Thoracic aorta (tissue), 2 donors: ENCODE results near the gene KMT2B. TPM values are rescaled to one million over a fixed set of nuclear protein-coding genes. Genes with fewer than 3 reads are reported as not detected.

Experiments used
- ATAC-seq: fragments of 150-250 bp; one replicate; pipeline ENCODE4 v1.8.0; 2017; ENCODE audit warnings: low read depth; ENCODE audit not compliant: insufficient number of reproducible peaks, low FRiP score
- DNase-seq: peaks from one replicate; pipeline ENCODE4 v3.0.0-alpha.2; 2020; ENCODE audit warnings: low spot score
- H3K27ac ChIP-seq, 2 donors: fragments of 200-600 bp; sonication (generic); 1 replicate in 1 of 2; 2 replicates in 1 of 2; pipeline ENCODE4 v1.5.1; 2016; ENCODE audit warnings: mild to moderate bottlenecking in 2 of 2, moderate library complexity in 2 of 2
- H3K27me3 ChIP-seq: fragments of 200-600 bp; sonication (generic); replicated peaks from 2 replicates; pipeline ENCODE4 v1.6.0; 2016; ENCODE audit warnings: mild to moderate bottlenecking; ENCODE audit not compliant: insufficient read depth
- H3K36me3 ChIP-seq: fragments of 200-600 bp; sonication (generic); one replicate; pipeline ENCODE4 v1.5.1; 2016
- H3K4me1 ChIP-seq, 2 donors: fragments of 200-600 bp; sonication (generic); 1 replicate in 1 of 2; 2 replicates in 1 of 2; pipeline versions ENCODE4 v1.5.1 to v1.6.0; 2016; ENCODE audit warnings: low read depth in 2 of 2, mild to moderate bottlenecking in 1 of 2; ENCODE audit not compliant: control insufficient read depth in 1 of 2
- H3K4me3 ChIP-seq: fragments of 200-600 bp; sonication (generic); 2 replicates; pipeline ENCODE4 v1.5.1; 2016; ENCODE audit warnings: mild to moderate bottlenecking
- H3K9me3 ChIP-seq: fragments of 200-600 bp; sonication (generic); 2 replicates; pipeline ENCODE4 v1.5.1; 2016
- total RNA-seq, 2 donors: library from RNA; depleted of rRNA; stranded (reverse); fragments of >200 nt; gene quantifications; one replicate each; pipeline versions ENCODE4 v1.1.0 to v1.2.3, GENCODE V29; 2016
- TF ChIP-seq, protein P1 (sequence below): fragments of 200-600 bp; sonication (generic); IDR thresholded peaks from one replicate; pipeline ENCODE4 v1.5.1; 2019; ENCODE audit warnings: antibody characterized with exemption

KMT2B gene
- total RNA-seq, 2 donors from 2014 or later: 26.4 to 31.3 TPM

DNA sequence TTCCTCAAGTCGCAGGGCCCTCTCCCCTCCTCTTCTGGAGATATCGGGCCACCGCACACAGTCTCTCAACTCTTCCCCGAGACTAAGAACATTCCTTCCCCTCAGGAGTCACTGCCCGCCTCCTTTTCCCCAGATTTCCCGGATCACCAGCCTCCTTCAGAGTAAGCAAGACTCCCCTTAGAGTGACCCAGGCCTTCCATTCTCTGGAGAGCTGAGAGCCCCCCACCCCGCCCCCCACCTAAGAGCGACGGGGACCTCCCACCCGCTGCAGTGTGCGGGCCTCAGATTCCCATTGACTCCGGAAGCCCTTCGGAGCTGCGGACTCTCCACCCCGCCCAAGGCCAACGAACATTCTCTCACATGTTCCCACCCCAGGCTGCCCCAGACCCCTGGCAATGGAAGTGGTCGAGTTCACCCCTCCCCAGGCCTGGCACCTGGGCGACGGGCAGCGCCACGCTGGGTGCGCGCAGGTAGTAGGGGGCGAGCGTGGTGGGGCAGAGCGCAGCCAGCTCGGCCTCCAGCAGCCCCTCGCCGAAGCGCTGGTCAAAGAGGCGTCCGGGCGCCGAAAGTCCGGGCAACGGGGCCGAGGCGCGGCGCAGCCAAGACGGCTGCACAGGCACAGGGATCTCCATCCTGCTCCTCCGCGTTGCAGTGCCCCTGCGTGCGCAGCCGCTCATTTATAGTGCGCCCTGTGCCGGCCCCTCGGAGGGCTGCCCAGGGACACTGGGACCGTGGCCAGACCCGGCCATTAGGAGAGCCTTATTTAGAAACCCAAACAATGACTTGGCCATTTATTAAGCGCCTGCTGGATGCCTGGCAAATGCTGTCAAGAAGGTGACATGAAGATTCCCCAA is 38.8 kb downstream of the KMT2B start, which contains the start of gene HSPB6:
Gene HSPB6 (minus strand): TSS at position 653 of the 854 bp plus-strand sequence. CDS start 21 bp downstream, at position 632.
- Histone ChIP-seq H3K27ac (peak within 1 kb of the TSS; percentile 98 to 99), H3K4me1 (peaks cover 11 to 52% of the 10 kb centered on the region in 2 donors), H3K36me3 (peaks cover 19% of the 10 kb centered on the region), H3K4me3 (peak within 1 kb of the TSS; percentile 77), H3K9me3 (no peaks in the 10 kb centered on the region), H3K27me3 (no peaks in the 10 kb centered on the region)
- no peak for DNase-seq
- no peak for ATAC-seq
- TF ChIP-seq, protein P1, sequence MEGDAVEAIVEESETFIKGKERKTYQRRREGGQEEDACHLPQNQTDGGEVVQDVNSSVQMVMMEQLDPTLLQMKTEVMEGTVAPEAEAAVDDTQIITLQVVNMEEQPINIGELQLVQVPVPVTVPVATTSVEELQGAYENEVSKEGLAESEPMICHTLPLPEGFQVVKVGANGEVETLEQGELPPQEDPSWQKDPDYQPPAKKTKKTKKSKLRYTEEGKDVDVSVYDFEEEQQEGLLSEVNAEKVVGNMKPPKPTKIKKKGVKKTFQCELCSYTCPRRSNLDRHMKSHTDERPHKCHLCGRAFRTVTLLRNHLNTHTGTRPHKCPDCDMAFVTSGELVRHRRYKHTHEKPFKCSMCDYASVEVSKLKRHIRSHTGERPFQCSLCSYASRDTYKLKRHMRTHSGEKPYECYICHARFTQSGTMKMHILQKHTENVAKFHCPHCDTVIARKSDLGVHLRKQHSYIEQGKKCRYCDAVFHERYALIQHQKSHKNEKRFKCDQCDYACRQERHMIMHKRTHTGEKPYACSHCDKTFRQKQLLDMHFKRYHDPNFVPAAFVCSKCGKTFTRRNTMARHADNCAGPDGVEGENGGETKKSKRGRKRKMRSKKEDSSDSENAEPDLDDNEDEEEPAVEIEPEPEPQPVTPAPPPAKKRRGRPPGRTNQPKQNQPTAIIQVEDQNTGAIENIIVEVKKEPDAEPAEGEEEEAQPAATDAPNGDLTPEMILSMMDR: no peak

DNA sequence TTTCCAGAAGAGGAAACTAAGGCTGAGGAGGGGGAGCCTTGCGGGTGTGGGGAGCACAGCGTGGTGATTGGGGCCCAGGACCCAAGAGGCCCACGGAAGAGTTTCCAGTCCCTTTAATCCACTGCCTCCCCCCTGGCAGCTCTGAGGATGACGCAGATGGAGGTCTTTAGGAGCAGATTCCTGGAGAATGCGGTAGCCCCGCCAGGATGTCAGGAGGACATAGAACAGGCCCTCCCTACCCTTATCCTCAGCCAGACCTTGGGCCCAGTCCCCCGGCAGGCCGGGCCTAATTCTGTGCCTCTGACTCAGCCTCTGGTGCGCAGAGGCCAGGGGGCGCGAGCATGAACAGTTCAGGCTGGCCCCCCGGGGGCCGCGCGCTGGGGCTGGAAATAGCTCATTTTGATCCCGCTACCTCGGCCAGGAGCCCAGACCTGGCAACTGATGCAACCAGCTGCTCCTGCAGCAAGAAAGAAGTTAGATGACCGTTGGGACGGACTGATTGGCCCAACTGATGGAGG is 39.5 kb downstream of the KMT2B start:
- ATAC-seq: peak; percentile 57

DNA sequence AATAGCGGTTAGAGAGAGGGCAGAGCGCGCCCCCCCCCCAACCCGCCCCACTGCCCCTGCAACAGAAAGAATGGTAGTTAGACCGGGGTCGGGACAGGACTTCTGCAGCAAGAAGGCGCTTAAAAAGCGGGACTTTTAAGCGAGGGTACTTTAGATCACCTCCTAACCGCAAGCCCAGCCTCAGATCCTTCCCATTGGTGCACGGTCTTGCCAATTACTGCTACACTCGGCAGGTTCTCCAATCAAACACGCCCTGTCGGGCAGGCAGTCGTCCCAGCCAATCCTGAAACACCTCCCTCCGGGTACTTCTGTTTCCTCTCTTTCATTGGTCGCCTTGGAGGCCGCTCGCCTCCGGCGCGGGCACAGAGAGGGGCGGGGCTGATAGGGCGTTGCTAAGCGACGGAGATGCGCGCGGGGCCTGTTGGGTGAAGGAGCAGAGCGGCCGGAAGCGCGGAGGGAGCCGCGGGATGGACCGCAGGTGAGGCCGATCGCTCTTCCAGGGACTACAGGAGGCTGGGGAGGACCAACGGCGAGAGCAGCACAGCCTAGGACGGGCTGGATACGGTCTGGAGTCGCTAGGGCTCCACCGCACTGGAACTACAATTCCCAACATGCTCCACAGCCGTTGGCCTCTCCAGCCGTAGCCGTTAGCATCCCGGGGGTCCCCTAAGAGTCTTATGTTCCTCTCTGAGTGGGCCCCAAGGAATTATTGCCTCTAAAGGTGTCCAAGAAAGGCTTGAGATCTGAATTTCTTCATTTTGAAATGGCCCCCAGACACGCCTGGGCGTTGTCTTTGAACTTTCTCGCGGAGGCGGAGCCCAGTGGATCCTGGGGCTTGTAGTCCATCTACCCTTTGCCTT is 40.2 kb downstream of the KMT2B start, which contains the start of gene PROSER3:
Gene PROSER3 (plus strand): TSS at position 428 of the 860 bp plus-strand sequence. CDS start 40 bp downstream, at position 468.
- peaks cover 12% of the 10 kb centered on the region for H3K36me3 ChIP-seq
- H3K27me3 ChIP-seq: no peaks in the 10 kb centered on the region
- peak; percentile 92 for ATAC-seq
- H3K4me3 ChIP-seq: peak within 1 kb of the TSS; percentile 77
- no peaks in the 10 kb centered on the region for H3K9me3 ChIP-seq
- TF ChIP-seq, protein P1: no peak
- peak; percentile 94 for DNase-seq
- H3K4me1 ChIP-seq: peaks cover 11 to 52% of the 10 kb centered on the region in 2 donors
- peak within 1 kb of the TSS; percentile 98 to 99 for H3K27ac ChIP-seq

More for the DNA sequence above, 39.5 kb downstream of the KMT2B start:
- Histone ChIP-seq H3K27ac (peak overlapping the region; percentile 98 to 99), H3K4me3 (peak overlapping the region; percentile 77), H3K27me3 (no peaks in the 10 kb centered on the region), H3K36me3 (peaks cover 17% of the 10 kb centered on the region), H3K4me1 (peaks cover 11 to 52% of the 10 kb centered on the region in 2 donors), H3K9me3 (no peaks in the 10 kb centered on the region)
- TF ChIP-seq, protein P1: no peak
- DNase-seq: peak; percentile 76

DNA sequence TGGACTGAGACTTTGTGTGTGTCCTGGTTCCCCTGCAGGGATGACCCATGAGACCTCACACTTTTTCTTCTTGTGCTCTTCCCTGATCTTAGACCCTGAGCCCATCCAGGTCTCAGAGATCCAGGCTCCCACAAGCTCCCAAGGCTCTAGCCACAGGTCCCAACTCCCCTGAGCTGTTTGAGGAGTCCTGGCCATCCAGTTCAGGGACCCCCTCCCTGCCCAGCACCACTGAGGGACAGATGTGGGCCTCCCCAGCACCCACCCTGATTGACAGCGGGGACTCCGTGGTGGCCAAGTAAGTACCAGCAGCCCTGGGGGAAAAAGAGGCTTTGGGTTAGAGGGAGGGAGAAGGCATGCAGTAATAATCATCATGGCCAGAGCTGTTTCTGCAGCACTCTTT is 41.9 kb downstream of the KMT2B start:
- TF ChIP-seq, protein P1: no peak
- Histone ChIP-seq H3K4me1 (peaks cover 11 to 47% of the 10 kb centered on the region in 2 donors), H3K27ac (no peak overlapping the region), H3K9me3 (no peaks in the 10 kb centered on the region), H3K36me3 (peaks cover 8% of the 10 kb centered on the region), H3K27me3 (no peaks in the 10 kb centered on the region), H3K4me3 (no peak overlapping the region)
- ATAC-seq (no peak), DNase-seq (no peak)
